ENCODE data around the gene DIAPH1.

DIAPH1 gene

DNA sequence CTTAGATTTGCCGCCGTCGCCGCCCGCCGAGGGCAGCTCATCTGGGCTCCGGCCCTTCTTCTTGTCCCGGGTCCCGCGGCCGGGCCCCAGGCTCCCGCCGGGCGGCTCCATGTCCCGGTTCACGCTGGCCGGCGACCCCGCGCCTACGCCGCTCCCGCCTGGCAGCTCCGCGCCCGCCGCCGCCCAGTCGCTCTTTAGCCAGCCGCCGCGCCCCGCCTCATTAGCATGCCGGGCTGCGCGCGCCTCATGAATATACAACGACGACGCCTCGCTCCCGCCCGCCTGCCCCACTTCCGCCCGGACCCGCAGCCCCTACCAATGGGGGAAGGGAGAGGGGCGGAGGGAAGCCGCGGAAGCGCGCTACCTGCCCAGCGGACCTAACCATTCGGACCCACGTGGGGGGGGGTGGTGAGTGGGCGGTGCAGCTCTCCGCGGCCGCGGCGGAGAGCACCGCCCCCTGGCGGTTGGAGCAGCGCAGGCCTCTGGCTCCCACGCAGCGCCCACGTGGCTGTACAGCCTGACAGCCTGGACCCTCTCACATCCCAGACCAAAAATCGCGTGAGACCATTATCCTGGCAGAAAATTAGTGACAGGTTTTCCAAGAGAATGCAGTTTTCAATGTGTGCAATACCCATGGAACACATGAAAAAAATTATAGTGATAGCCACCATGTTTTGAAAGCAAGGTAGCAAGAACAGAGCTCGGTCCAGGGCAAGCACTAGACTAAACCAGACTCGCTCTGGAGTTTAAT is at the start of gene DIAPH1:
Gene DIAPH1, minus strand, starts transcription at position 197 of the 751 bp plus-strand sequence. Its CDS starts 86 bp downstream, at position 111.
- peak; percentile 98 for DNase-seq (ENCODE audit: low read depth)

DNA sequence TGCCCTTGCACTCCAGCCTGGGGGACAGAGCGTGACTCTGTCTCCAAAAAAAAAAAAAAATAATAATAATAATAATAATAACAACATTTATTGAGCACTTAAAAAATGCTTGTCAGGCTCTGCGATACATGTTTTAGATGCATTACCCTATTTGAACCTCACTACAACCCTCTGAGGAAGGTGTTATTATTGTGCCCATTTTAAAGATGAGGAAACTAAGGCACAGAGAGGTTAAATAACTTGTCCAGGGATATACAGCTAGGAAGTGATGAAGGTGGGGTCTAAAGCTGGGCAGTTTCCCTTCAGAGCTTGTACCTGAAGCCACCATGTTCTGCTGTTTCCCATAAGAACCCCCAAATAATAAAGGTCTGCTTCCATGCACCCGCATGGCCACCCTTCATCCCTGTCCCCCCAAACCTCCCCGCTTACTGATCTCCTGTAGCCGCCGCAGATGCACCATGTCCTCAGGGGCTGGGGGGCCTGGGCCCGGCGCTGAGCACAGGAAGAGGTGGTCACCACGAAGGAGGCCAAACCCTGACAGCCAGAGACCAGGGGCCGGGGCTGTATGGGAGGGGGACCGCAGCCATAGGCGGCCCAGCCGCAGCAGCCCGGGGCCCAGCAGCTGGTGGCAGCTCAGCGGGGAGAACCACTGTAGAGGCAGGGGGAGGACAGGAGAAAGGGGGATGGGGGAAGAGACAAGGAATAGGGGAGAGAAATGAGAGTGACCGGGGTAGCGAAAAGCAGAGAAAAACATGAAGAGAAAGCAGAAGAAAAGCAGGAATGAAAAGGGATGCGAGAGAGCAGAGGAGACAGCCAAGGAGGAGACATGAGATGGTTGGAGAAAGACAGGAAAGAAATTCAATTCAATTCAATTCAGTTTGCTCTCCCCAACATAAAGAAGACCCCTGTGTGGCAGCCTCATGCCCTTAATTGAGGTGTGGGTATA is 47.5 kb upstream of the DIAPH1 start:
- no peak for DNase-seq (ENCODE audit: low read depth)

DNA sequence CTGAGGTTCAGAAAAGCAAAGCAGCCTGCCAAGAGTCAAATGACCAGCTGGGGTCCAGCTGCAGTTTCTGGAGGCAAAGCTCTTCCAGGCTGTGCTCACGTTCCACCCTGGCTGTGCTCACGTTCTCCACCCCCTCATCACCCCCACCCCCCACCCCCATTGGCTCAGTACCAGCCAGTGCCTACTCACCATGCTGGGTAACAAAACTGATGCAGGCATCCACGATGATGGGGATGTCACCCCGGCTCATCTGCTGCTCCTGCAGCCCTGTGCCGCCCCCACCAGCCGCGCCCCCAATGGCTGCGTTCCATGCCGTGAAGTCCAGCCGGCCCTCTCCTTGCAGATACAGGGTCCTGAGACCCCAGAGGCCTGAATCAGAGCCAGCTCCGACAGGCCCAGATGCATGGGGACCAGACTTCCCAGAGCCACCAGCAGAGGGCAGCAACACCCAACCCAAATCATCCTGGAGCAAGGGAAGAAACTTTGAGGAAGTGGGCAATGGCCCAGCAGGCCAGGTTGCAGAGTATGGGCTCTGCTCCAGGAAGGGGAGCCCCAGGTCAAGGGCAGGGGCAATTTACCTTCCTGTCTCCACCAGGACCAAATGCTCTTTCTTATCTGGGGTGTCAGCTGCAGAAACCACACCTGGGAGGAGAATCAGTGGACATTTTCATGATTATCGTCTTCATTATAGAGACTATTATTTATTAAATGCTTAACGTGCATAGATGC is 46.1 kb upstream of the DIAPH1 start:
- DNase-seq (ENCODE audit: low read depth) = peak; percentile 60

DNA sequence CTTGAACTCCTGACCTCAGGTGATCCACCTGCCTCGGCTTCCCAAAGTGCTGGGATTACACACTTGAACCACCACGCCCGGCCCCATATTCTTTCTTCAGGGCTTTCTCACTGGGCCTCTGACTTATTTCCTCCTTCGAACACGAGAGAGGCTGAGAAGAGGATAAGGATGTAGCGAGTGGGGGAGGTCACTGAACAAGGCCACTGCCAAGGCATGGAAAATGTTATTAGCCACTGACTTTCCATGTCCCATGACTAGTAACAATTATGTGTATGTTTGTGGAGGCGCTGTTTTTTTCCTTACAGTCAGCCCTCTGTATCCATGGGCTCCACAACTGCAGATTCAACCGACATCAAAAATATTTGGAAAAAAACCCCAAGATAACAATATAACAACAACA is 44.7 kb upstream of the DIAPH1 start:
- DNase-seq (ENCODE audit: low read depth) = no peak

DNA sequence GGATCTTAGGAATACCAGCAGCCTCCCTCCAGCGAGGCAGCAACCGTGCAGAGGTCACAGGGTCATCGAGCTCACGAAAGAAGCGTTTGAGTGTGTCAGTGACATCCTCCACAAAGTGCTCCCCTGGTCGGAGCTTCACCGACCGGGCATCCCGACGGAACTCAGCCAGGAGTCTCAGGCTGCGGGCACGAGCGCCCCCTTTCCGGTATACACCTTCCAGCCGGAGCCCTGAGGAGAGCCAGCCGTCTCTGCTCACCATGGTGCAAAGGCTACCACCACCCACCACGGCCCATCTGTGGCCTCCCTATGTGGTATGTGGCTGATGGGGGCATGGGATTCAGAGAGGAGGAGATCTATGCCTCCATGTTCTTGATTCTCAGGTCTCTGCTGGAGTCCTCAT is 43.2 kb upstream of the DIAPH1 start:
- no peak for DNase-seq (ENCODE audit: low read depth)

DNA sequence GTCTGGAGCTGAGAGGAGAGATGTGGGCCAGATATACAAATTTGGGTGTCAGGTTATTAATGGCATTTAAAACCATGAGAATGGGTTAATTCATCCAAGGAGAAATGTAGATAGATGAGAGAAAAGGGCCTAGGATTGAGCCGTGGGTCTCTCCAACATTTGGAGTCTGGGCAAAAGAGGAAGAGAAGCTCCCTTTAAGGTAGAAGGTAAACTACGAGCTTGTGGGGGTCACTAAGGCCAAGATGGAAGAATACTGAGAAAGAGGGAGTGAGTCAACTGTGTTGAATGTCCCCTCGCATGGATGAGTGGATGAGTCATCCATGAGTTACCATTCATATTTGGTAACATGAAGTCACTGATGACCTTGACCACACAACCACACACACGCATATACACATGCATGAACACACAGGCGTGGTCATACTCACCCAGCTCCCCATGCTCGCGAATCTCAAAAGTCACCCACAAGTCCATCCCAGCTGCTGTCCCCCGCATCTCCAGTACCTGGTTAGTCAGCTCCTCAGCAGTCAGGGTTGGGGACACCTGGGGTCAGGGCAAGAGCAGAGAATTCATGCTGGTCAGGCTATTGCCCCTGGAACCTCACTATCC is 39.2 kb upstream of the DIAPH1 start:
- DNase-seq (ENCODE audit: low read depth) = no peak

DNA sequence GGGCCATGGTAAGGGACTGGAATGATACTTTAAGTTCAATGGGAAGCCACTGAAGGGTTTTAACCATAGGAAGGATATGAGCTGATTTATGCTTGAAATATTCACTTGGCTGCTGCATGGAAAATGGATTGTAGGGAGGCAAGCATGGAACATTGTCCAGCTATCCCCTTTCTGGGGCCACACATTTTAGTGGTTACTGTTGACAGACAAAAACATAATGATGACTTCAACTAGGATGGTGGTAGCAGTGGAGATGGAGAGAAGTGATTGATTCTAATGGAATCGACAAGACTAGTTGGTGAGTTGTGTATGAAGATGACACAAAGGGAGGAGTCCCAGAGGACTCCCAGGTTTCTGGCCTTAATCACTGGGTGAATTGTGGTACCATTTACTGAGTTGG is 38.6 kb upstream of the DIAPH1 start:
- DNase-seq (ENCODE audit: low read depth) = no peak

DNA sequence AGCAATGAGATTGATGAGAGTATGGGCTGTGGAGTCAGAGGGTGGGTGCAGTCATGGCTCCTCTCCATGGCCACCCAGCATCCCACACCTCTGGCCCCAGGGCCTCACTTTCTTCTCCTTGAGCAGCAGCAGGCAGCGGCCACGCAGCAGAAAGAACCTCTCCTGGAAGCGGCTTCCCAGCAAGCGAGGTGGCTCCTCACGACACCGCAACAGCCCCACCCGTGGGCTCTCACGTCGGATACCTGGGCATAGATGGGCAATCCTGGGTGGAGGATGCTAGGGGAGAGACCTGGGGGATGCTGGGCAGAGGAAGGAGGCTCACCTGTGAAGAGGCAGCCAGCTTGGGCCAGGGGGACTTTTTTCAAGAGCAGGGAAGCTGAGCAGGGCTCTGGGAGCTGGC is 37.6 kb upstream of the DIAPH1 start:
- DNase-seq (ENCODE audit: low read depth) = no peak

DNA sequence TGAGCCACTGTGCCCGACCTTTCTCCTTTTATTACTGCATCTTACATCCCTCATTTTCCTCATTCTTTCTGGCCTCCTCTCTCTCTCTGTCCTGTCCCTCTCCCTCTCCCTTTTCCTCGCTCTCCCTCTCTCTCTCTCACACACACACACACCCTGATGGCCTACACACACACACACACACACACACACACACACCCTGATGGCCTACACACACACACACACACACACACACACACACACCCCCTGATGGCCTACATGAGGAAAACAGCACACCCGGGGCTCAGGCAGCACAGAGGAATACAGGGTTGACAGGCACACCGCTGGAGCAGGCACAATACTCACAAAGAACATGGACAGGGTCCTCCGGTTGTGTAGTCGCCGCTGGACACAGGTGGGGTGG is 36.2 kb upstream of the DIAPH1 start:
- DNase-seq (ENCODE audit: low read depth) = no peak

DNA sequence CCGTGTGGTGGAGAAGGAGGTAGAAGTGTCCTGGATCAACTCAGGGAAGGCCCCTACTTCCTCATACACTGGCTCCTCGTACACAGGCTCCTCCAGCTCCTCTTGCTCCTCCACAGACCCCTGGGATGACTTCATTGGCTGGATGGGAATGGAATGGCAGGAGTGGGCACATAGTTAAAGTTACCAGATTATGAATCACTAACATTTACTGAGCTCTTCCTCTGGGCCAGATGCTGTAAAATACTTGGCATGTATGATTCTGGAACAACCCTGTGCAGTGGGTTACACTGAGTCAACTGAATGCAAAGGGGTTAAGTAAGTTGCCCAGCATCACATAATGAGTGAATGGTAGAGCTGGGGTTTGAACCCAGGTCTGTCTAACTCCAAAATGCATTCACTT is 35.5 kb upstream of the DIAPH1 start:
- no peak for DNase-seq (ENCODE audit: low read depth)

DNA sequence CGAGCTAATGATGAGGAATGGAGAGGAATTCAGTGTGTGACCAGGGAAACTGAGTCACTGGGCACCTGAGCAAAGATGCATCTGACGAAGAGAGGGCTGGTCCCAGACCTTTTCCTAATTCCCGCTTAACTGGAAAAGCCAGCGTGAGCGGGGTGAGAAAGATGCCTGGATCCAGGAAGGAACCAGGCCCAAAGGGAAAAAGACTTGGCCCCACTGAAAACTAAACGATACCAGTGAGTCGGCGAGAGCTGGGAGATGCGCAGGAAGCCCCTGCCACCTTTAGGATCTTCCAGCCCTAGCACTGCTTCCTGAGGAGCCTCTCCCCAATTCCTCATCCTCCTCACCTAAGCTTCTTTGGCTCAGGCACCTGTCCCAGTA is 32.9 kb upstream of the DIAPH1 start:
- no peak for DNase-seq (ENCODE audit: low read depth)

DNA sequence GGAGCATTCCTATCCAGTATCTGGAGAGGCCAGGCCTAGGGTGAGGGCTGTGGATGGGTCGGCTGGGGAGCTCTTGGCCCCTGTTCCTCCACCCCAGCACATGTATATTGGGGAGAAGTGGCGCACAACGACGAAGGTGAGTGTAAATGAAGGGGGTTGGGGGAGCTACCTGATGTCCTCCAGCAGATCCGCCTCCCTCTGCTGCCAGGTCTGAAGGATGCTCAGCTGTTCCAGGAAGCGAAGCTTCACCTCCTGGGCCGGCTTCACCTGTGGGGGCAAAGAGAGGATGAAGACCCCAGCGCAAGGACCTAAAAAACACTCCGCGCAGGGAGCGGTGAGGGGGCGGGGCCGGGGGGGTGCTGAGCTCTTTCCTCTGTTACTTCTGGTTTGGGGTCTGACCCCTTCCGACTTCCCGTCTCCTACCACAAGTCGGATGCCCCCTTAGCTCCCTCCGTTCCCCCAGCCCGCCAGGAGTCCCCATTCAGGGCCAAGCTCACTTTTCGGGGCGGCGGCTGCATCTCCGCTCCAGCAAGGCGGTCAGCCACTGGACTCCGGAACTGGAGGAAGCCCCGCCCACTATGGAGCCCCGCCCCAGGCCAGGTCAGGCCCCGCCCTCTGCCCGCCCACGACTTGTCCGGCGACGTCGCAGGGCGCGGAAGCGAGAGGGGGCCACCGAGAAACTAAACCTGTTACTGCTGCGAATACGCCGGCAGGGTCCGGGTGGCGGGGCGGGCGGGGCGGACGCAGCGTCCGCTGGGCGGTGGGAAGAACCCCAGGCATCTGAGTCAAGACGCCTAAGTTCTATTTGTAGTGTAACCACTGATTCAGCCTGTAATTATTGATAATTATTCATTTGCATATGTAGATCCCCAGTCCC is 32.3 kb upstream of the DIAPH1 start, which contains the start of gene FCHSD1:
Gene FCHSD1, minus strand, starts transcription at position 568 of the 877 bp plus-strand sequence. Its CDS starts 50 bp downstream, at position 518.
- DNase-seq (ENCODE audit: low read depth) = peak; percentile 75

DNA sequence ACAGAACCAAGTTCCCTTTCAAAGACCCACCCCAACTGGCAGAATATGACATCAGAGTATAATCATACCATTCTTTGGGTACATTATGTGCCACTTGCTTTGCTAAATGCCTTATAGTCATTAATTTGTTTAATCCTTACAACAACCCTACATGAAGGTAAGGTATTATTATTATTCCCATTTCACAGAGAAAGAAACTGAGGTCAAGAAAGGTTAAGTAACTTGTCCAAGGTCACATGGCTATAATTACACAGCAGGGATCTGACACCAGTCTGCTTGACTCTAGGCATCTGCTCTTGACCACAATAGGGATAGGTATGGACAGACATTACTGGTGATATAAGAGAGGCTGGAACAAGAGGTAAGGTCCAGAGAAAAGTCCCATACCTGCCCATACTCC is 31.2 kb upstream of the DIAPH1 start:
- no peak for DNase-seq (ENCODE audit: low read depth)

DNA sequence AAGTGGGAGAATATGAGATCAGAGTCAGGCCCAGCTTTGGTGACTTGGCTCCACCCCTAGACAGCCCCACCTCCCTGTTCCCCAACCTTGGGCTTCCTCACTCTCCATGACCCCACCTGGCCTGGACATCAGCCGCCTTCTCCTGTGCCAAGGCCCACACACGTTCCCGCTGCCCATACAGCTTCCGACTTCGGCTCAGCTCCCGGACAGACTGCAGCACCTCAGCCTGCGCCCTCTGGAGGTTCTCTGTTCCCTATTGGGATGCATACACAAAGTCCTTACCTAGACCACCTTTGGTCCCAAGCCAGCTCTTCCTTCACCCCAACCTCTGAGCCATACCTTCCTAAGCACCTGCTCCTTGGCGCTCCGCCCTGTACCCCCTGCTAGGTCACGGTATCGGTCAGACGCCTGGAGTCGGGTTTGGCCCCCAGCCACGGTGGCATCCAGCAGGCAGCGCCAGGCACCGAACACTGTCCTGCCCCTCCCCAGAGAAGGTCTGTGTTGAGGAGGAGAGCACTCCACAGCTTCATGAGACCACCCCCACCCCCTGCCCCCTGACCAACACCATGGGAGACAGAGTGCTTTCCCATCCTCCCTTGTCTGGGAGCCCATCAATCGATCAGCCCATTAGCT is 30.4 kb upstream of the DIAPH1 start:
- no peak for DNase-seq (ENCODE audit: low read depth)

DNA sequence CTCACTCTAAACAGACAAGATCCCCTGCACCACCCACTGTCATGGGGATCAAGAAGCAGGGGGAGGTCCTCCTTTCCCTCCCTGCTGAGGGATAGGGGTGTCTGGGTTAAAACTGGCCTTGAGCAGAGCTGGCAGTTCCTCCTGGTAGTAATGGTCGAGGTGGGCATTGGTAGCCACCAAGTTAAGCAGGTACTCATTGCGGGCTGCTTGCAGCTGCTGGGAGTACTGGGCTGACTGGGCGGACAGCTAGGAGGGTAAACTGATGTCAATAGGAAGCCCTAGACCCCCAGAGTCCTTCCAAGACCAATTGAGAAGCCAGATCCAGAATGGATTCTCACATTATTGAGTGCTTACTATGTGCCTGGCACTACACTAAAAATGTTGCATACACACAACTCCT is 29.1 kb upstream of the DIAPH1 start:
- no peak for DNase-seq (ENCODE audit: low read depth)

DNA sequence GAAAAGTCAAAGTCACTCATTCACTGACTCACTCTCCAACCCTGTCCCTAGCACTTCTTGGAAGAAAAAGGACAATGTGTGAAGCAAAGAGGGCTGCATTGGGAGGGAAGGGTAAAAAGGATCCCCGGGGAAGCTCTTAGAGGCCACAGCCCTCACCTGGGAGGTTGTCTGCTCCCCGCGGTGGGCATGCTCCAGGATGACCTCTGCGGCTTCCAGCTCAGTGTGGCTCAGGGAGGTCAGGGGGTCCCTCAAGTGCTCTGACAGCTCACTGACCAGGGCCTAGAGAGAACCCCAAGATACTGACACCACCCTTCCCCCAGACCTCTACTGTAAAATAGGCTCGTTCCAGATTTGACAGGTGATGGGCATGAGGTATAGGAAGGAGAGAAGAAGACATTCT is 28.4 kb upstream of the DIAPH1 start:
- DNase-seq (ENCODE audit: low read depth) = no peak

DNA sequence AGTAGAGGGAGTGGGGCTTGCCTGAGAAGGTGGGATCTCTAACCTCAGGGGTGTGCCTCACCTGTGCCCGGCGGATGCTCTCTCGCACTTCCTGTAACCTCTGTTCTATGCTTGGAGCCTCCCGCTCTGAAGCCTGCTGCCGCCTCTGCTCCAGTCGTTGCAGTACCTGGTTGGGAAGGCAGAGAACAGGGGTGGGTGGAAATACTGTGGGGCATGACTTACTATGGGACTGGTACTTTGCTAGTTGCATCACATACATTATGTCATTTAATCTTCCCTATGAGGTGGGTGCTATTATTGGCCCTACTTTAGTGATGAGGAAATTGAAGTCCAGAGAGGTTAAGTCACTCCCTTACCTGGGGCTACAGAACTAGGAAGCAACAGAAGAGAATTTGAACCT is 27.2 kb upstream of the DIAPH1 start:
- DNase-seq (ENCODE audit: low read depth) = no peak

DNA sequence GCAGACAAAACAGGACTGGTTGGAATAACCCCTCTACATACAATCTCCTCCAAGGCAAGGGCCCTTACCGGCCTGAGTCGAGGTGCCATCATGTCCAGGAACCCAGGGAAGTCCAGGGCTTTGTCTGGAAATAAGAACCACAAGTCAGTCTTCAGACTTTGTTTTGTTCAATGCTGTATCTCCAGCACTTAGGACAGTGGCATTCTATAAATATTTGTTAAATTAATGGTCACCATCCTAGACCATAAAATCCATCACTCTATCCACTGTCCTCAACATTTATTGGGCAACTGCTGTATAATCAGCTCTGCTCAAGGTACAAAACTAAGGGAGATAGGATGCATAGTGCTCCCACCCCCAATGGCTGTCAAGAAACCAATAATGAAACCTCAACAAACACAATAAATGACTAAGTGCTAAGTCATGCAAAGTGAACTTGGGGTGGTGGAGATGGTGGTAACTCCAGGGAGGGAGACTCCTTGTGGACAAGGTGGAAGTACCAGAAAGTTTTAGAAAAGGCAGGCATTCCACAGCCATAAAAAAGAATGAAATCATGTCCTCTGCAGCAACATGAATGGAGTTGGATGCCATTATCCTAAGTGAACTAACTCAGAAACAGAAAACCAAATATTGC is 23.0 kb upstream of the DIAPH1 start:
- DNase-seq (ENCODE audit: low read depth) = no peak

DNA sequence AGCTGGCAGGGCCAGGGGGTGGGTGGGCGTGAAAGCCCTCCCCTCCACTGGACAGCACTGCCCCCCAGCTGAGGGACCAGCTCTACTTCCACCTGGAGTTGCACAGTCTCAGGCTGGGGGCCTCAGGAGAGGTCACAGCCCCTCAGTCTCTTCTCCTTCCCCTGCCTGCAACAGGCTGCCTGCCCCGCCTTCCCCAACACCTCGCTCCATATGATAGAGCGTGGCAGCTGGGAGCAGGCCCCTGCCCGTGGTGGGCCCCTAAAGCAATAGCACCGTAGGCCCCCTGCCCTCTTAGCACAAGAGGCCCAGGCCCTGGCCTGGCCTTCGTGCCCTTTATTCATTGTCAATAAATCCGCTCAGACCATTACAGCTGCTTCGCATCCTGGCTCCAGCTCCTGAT is 21.9 kb upstream of the DIAPH1 start:
- no peak for DNase-seq (ENCODE audit: low read depth)

DNA sequence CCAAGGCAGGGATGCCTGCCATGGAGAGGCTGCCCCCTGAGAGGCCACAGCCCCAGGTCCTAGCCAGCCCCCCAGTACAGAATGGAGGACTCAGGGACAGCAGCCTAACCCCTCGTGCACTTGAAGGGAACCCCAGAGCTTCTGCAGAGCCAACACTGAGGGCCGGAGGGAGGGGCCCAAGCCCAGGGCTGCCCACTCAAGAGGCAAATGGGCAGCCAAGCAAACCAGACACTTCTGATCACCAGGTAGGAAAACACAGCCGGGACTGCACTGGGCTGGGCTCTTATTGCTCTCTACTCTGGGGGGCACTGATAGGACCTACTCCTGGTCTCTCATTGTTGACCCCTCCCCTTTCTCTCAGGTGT is 21.2 kb upstream of the DIAPH1 start:
- no peak for DNase-seq (ENCODE audit: low read depth)

Data from activated T-helper 1 cell treated with Interleukin-2 at 50 U/mL for 16 hours (primary cell).